HepG2 (cell line): ENCODE results near the gene SENP5. TPM values are rescaled to one million over a fixed set of nuclear protein-coding genes. Genes with fewer than 3 reads are reported as not detected.

Experiments
- CBFB ChIP-seq: sonication (generic); formaldehyde crosslinking; IDR thresholded peaks from 2 replicates; pipeline ENCODE4 v1.4.0; 2020; ENCODE audit warnings: missing genetic modification reagents
- DNMT3B ChIP-seq: conservative IDR thresholded peaks from 2 replicates; pipeline ENCODE4 v1.6.1; 2016; ENCODE audit warnings: missing biosample characterization, control low read depth
- FOXA3 ChIP-seq: IDR thresholded peaks from 2 replicates; pipeline ENCODE4 v1.6.1; 2016; ENCODE audit warnings: missing genetic modification reagents, missing compliant biosample characterization
- ZBTB38 ChIP-seq: sonication (generic); formaldehyde crosslinking; IDR thresholded peaks from 2 replicates; pipeline ENCODE4 v1.5.1; 2020; ENCODE audit warnings: mild to moderate bottlenecking, missing genetic modification reagents
- ZIK1 ChIP-seq: sonication (generic); formaldehyde crosslinking; IDR thresholded peaks from 2 replicates; pipeline ENCODE4 v1.5.0; 2020; ENCODE audit warnings: mild to moderate bottlenecking, low read depth, missing genetic modification reagents, borderline replicate concordance
- polyA plus RNA-seq, 8 experiments: library from polyadenylated mRNA; depleted of rRNA in 3 of 8; stranded (reverse) in 7 of 8; unstranded in 1 of 8; fragments of >200 nt; fragmentation: Illumina TruSeq in 4 of 8; extraction: Trizol in 4 of 8; gene quantifications; 2 replicates each; pipeline versions ENCODE4 v1.2.1 to v1.2.3, GENCODE V29; 2011 to 2016; ENCODE audit warnings: low read depth in 4 of 8, missing spikeins in 1 of 8, mixed read lengths in 1 of 8; ENCODE audit not compliant: insufficient read depth in 1 of 8
- total RNA-seq, 5 experiments: library from RNA; depleted of rRNA; stranded (reverse); fragments of >200 nt; fragmentation: Illumina TruSeq; extraction: Trizol; gene quantifications; 2 replicates each; pipeline ENCODE4 v1.2.3, GENCODE V29; 2016; ENCODE audit warnings: low read depth in 1 of 5
- TF ChIP-seq, protein P1 (sequence below): sonication (generic); formaldehyde crosslinking; IDR thresholded peaks from 2 replicates; pipeline ENCODE4 v1.4.0; 2020; ENCODE audit warnings: missing genetic modification reagents
- TF ChIP-seq, protein P2 (sequence below): sonication (generic); formaldehyde crosslinking; IDR thresholded peaks from 2 replicates; pipeline ENCODE4 v1.4.0; 2020; ENCODE audit warnings: missing genetic modification reagents
- TF ChIP-seq, protein P3 (sequence below): sonication (generic); formaldehyde crosslinking; IDR thresholded peaks from 2 replicates; pipeline ENCODE4 v1.4.0; 2020; ENCODE audit warnings: missing genetic modification reagents, mild to moderate bottlenecking, borderline replicate concordance

SENP5 gene
- total and polyA plus RNA-seq, 2 of the 13 experiments (the other 11 are each of a cell fraction or from before 2014, with no cell fraction given) = 17.6 to 30.9 TPM

DNA sequence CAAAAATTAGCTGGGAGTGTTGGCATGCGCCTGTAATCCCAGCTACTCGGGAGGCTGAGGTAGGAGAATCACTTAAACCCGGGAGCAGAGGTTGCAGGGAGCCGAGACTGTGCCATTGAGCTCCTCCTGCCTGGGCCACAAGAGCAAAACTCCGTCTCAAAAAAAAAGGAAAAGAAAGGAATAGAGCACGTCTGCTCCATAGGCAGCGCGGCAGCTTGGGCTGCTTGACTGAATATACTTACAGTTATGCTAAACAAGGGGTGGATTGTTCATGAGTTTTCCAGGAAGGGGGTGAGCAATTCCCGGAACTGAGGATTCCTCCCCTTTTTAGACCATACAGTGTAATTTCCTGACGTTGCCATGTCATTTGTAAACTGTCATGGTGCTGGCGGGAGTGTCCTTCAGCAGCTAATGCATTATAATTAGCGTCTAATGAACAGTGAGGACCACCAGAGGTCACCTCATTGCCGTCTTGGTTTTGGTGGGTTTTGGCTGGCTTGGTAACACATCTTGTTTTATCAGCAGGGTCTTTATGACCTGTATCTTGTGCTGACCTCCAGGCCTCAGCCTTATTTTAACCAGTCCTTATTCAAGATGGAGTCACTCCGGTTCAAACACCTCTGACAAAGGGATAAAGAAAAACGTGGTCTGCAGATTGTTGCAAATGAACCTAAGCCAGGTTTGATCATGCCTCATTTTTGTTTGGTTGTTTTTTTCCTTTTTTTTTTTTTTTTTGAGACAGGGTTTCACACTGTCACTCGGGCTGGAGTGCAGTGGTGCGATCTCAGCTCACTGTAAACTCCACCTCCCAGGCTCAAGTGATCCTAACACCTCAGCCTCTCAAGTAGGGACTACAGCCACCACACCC is 24.9 kb upstream of the SENP5 start (continued):
- TF ChIP-seq, protein P1, sequence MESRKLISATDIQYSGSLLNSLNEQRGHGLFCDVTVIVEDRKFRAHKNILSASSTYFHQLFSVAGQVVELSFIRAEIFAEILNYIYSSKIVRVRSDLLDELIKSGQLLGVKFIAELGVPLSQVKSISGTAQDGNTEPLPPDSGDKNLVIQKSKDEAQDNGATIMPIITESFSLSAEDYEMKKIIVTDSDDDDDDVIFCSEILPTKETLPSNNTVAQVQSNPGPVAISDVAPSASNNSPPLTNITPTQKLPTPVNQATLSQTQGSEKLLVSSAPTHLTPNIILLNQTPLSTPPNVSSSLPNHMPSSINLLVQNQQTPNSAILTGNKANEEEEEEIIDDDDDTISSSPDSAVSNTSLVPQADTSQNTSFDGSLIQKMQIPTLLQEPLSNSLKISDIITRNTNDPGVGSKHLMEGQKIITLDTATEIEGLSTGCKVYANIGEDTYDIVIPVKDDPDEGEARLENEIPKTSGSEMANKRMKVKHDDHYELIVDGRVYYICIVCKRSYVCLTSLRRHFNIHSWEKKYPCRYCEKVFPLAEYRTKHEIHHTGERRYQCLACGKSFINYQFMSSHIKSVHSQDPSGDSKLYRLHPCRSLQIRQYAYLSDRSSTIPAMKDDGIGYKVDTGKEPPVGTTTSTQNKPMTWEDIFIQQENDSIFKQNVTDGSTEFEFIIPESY (CRISPR knock-in tag) = peak; percentile 68
- TF ChIP-seq, protein P2, sequence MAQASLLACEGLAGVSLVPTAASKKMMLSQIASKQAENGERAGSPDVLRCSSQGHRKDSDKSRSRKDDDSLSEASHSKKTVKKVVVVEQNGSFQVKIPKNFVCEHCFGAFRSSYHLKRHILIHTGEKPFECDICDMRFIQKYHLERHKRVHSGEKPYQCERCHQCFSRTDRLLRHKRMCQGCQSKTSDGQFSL (CRISPR knock-in tag) = no peak
- no peak for TF ChIP-seq CBFB (CRISPR knock-in tag)
- 0 out of 2 replicates have a peak, but pooled peaks have one; percentile 22 for TF ChIP-seq ZBTB38 (CRISPR knock-in tag)
- TF ChIP-seq, protein P3, sequence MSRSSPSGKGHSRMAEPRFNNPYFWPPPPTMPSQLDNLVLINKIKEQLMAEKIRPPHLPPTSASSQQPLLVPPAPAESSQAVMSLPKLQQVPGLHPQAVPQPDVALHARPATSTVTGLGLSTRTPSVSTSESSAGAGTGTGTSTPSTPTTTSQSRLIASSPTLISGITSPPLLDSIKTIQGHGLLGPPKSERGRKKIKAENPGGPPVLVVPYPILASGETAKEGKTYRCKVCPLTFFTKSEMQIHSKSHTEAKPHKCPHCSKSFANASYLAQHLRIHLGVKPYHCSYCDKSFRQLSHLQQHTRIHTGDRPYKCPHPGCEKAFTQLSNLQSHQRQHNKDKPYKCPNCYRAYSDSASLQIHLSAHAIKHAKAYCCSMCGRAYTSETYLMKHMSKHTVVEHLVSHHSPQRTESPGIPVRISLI (CRISPR knock-in tag) = no peak
- TF ChIP-seq DNMT3B (CRISPR knock-in tag) = no peak
- TF ChIP-seq FOXA3 (CRISPR knock-in tag) = no peak
- TF ChIP-seq ZIK1 (CRISPR knock-in tag) = no peak
- TF ChIP-seq, all 625 proteins: peak for 3
